ENCODE results near the gene LYST.

GRCh38 chr1:235739631-235740030 is 127.1 kb downstream of the LYST start:
- TF ChIP-seq, protein P1, sequence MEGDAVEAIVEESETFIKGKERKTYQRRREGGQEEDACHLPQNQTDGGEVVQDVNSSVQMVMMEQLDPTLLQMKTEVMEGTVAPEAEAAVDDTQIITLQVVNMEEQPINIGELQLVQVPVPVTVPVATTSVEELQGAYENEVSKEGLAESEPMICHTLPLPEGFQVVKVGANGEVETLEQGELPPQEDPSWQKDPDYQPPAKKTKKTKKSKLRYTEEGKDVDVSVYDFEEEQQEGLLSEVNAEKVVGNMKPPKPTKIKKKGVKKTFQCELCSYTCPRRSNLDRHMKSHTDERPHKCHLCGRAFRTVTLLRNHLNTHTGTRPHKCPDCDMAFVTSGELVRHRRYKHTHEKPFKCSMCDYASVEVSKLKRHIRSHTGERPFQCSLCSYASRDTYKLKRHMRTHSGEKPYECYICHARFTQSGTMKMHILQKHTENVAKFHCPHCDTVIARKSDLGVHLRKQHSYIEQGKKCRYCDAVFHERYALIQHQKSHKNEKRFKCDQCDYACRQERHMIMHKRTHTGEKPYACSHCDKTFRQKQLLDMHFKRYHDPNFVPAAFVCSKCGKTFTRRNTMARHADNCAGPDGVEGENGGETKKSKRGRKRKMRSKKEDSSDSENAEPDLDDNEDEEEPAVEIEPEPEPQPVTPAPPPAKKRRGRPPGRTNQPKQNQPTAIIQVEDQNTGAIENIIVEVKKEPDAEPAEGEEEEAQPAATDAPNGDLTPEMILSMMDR (conservative IDR thresholded peaks at IDR 0.05; ENCODE audit: low read length): no peak
- no peak for TF ChIP-seq EZH2phosphoT487 (IDR thresholded peaks at IDR 0.05; ENCODE audit: borderline replicate concordance)
